ENCODE data around the gene KAZALD1.
A peak's percentile ranks its signal among the peaks of the same experiment; 100 is the strongest.

KAZALD1 gene

DNA sequence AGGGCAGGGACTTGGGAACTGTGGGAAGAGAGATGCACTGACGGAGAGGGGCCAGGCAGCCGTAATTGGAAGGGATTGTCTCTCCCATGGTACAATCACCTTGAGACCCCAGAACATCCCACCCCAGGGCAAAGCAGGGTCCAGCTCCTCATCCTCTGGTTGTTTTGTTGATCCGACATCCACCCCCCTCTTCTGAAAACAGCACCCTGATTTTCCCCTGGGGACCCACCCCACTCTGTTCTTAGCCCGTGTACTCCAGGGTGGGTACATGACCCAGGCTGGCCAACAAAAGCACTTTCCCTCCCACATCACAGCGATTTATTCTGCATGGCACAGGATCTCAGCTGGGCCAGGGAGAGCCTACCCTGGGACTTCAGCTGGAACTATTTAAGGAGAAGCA is 45.0 kb upstream of the KAZALD1 start:
- DNase-seq (ENCODE audit: low read depth) = no peak
- TF ChIP-seq, protein P1, sequence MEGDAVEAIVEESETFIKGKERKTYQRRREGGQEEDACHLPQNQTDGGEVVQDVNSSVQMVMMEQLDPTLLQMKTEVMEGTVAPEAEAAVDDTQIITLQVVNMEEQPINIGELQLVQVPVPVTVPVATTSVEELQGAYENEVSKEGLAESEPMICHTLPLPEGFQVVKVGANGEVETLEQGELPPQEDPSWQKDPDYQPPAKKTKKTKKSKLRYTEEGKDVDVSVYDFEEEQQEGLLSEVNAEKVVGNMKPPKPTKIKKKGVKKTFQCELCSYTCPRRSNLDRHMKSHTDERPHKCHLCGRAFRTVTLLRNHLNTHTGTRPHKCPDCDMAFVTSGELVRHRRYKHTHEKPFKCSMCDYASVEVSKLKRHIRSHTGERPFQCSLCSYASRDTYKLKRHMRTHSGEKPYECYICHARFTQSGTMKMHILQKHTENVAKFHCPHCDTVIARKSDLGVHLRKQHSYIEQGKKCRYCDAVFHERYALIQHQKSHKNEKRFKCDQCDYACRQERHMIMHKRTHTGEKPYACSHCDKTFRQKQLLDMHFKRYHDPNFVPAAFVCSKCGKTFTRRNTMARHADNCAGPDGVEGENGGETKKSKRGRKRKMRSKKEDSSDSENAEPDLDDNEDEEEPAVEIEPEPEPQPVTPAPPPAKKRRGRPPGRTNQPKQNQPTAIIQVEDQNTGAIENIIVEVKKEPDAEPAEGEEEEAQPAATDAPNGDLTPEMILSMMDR (IDR thresholded peaks at IDR 0.05; ENCODE audit: insufficient read depth, low read depth, low read length, missing control alignments) = no peak
- H3K4me3 ChIP-seq (ENCODE audit: low read depth, low read length) = no peak overlapping the region

DNA sequence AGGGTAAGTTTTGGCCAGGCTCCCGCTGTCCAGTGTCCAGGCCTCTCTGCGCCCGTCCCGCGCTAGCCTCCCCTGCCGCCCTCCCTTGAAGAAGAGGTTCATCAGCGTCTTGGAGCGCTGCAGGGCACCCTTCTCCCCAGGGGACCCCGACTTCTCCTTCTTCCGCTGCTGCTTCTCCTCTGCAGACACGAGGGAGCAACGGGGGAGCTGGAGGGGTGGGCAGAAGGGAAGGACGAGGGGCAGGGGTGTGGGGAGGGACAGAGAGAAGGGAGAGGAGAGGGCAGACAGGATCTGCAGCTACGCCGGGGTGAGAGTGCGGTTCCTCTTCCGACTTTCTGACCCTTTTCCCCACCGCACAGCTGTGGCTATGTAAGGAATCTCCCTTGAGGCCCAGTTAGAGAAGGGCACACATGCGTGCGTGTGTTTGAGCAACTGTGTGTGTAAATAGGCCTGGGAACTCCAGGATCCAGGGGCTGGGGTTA is 43.6 kb upstream of the KAZALD1 start:
- TF ChIP-seq, protein P1 (IDR thresholded peaks at IDR 0.05; ENCODE audit: insufficient read depth, low read depth, low read length, missing control alignments) = no peak
- no peak for DNase-seq (ENCODE audit: low read depth)
- H3K4me3 ChIP-seq (ENCODE audit: low read depth, low read length) = no peak overlapping the region

DNA sequence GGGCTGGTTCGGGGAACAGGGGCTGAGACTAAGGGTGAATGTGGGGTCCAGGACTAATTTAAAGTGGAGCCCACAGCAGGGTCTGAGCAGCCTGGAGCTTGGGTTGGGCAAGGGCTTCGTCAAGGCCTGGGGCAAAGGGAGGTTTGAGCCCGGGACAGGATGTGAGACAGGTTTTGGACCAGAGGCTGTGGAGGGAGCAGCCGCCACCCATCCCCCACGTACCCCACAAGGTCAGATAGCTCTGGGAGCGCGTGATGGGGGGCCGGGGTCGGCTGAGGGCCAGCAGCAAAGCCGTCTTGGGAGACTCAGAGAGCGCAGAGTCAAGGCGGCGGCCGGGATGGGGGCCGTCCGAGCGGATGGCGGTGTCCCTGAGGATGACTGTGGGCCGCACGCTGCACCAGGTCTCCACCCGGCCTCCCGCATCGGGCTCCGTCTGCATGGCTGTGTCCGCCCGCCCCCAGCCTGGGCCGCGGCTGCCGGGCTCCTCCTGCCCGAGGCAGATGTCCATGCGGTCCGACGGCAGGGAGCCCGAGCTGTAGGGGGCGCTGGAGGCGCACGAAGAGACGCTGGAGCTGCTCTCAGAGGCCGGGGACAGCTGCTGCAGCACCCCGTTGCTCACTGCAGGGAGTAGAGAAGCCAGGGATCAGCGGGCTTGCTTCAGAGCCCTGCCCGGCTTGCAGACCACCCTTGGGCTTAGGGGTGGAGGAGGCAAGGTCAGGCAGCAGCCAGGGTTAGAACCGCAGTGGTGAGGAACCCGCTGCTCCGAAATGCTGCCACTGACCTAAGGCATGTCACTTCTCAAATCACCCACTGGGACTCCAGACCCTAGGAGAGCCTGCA is 43.0 kb upstream of the KAZALD1 start:
- H3K4me3 ChIP-seq (ENCODE audit: low read depth, low read length) = no peak overlapping the region
- DNase-seq (ENCODE audit: low read depth) = peak; percentile 67
- TF ChIP-seq, protein P1 (IDR thresholded peaks at IDR 0.05; ENCODE audit: insufficient read depth, low read depth, low read length, missing control alignments) = peak; percentile 75

DNA sequence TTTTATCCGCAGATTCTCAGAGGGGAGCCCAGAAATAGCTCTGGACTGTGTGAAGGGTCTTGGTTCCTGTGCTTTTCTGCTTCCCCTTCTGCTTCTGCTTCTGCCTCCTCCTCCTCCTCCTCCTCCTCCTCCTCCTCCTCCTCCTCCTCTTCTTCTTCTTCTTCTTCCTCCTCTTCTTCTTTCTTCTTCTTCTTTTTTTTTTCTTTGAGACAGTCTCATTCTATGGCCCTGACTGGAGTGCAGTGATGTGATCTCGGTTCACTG is 42.4 kb upstream of the KAZALD1 start:
- TF ChIP-seq, protein P1 (IDR thresholded peaks at IDR 0.05; ENCODE audit: insufficient read depth, low read depth, low read length, missing control alignments) = no peak
- no peak for DNase-seq (ENCODE audit: low read depth)
- H3K4me3 ChIP-seq (ENCODE audit: low read depth, low read length) = no peak overlapping the region

DNA sequence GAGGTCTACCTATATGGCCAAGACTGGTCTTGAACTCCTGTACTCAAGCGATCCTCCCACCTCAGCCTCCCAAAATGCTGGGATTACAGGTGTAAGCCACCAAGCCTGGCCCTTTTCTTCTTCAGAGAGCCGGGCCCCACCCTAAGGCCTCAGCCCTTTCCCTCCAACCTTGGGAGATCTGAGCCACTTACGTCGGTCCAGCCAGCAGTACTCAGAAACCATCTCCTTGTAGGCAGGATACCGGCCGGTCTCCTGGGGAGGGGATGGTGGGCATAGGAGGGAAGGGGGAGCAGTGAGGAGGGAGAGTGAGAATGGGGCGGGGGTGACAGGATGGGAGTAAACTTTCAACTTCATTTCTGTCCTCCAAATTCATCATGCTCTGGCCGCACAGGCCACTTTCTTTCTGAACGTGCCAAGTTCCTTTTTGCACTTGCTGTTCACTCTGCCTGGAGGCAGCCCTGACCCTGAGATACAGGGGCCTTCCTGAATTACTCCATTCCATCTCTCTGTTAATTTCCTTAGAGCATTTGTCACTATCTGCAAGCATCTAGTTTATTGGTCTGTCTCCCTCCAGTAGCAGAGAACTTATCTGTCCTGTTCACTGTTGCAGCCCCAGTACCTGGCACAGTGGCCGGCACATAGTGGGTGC is 41.2 kb upstream of the KAZALD1 start:
- no peak overlapping the region for H3K4me3 ChIP-seq (ENCODE audit: low read depth, low read length)
- TF ChIP-seq, protein P1 (IDR thresholded peaks at IDR 0.05; ENCODE audit: insufficient read depth, low read depth, low read length, missing control alignments) = no peak
- DNase-seq (ENCODE audit: low read depth) = no peak

DNA sequence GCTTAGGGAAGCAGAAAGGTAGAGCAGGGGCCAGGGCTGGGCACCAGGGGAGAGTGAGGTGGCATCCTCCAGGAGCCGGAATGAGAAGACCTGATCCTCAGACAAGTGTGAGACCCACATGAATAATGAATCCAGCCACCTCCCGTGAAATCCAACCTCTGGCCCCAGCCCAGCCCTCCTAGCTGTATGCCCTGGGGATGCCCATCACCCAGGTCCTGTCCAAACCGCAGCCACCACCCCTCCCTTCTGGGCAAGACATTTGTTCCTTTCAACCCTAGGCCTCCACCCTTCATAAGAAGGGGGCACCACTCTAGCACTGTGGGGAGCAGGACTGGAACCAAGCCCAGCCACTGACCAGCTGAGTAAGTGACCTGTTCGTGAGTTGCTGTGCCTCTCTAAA is 40.5 kb upstream of the KAZALD1 start:
- no peak overlapping the region for H3K4me3 ChIP-seq (ENCODE audit: low read depth, low read length)
- no peak for DNase-seq (ENCODE audit: low read depth)
- TF ChIP-seq, protein P1 (IDR thresholded peaks at IDR 0.05; ENCODE audit: insufficient read depth, low read depth, low read length, missing control alignments) = no peak

Measured in GM12865 (cell line).